WTC11 (cell line): ENCODE measurements around the gene SLC16A8. TPM values are rescaled to one million over a fixed set of nuclear protein-coding genes. Genes with fewer than 3 reads are reported as not detected.

Experiments
- ATAC-seq: fragments of 200-7000 bp; cut with Tn5 transposase; 2 replicates; pipeline ENCODE4 v1.10.0; 2021; ENCODE audit warnings: mild to moderate bottlenecking, moderate library complexity
- CTCF ChIA-PET: fragments of 300-600 bp; sonication (Branson Sonifier 250); formaldehyde crosslinking; loops from one replicate; lab custom pipeline; 2021; ENCODE audit warnings: antibody characterized with exemption; lab: Charles Lee
- POLR2A ChIA-PET: fragments of 350-600 bp; sonication (Branson Sonifier 250); formaldehyde crosslinking; loops from one replicate; lab custom pipeline; 2021; ENCODE audit warnings: antibody characterized with exemption; lab: Charles Lee
- DNase-seq: peaks from one replicate; pipeline ENCODE4 v3.0.0; 2021; ENCODE audit warnings: low spot score
- H3K27ac Mint-ChIP-seq: 2 replicates; pipeline ENCODE4 v1.8.0; 2021; ENCODE audit warnings: mixed read lengths
- H3K27me3 Mint-ChIP-seq: 2 replicates; pipeline ENCODE4 v1.8.0; 2021; ENCODE audit warnings: low read depth, mild to moderate bottlenecking, moderate library complexity, mixed read lengths
- H3K36me3 Mint-ChIP-seq: 2 replicates; pipeline ENCODE4 v1.8.0; 2021; ENCODE audit warnings: mixed read lengths
- H3K4me1 Mint-ChIP-seq: 2 replicates; pipeline ENCODE4 v1.8.0; 2022; ENCODE audit warnings: mixed read lengths
- H3K4me3 Mint-ChIP-seq: 2 replicates; pipeline ENCODE4 v1.8.0; 2021; ENCODE audit warnings: mild to moderate bottlenecking, moderate library complexity, mixed read lengths
- H3K9me3 Mint-ChIP-seq: 2 replicates; pipeline ENCODE4 v1.8.0; 2021; ENCODE audit warnings: mixed read lengths
- E2F4 ChIP-seq: sonication (generic); formaldehyde crosslinking; IDR thresholded peaks from 2 replicates; pipeline ENCODE4 v1.8.1; 2022; ENCODE audit warnings: low read depth, mild to moderate bottlenecking, moderate library complexity, missing genetic modification reagents, borderline replicate concordance
- E2F5 ChIP-seq: sonication (generic); formaldehyde crosslinking; IDR thresholded peaks from 2 replicates; pipeline ENCODE4 v1.8.1; 2022; ENCODE audit warnings: mild to moderate bottlenecking, moderate library complexity, missing genetic modification reagents
- FOXJ3 ChIP-seq: sonication (generic); formaldehyde crosslinking; IDR thresholded peaks from 2 replicates; pipeline ENCODE4 v1.9.0; 2021; ENCODE audit warnings: missing genetic modification reagents, mild to moderate bottlenecking, borderline replicate concordance
- FOXP1 ChIP-seq: sonication (generic); formaldehyde crosslinking; IDR thresholded peaks from 2 replicates; pipeline ENCODE4 v1.8.0; 2022; ENCODE audit warnings: missing genetic modification reagents, mild to moderate bottlenecking, moderate library complexity, borderline replicate concordance
- GRHL2 ChIP-seq: fragments of 250-450 bp; sonication (Bioruptor Pico); IDR thresholded peaks from 2 replicates; pipeline ENCODE4 v1.8.0; 2022; ENCODE audit warnings: mild to moderate bottlenecking, moderate library complexity; ENCODE audit not compliant: insufficient replicate concordance, severe bottlenecking
- HMGA2 ChIP-seq: fragments of 250-450 bp; sonication (Bioruptor Pico); IDR thresholded peaks from 2 replicates; pipeline ENCODE4 v1.4.0; 2021; ENCODE audit warnings: mild to moderate bottlenecking, moderate library complexity
- MYBL2 ChIP-seq: sonication (generic); formaldehyde crosslinking; IDR thresholded peaks from 2 replicates; pipeline ENCODE4 v1.8.1; 2023; ENCODE audit warnings: mild to moderate bottlenecking, moderate library complexity, missing genetic modification reagents
- NR3C1 ChIP-seq: sonication (generic); formaldehyde crosslinking; conservative IDR thresholded peaks from 2 replicates; pipeline ENCODE4 v1.8.1; 2023; ENCODE audit warnings: low read depth, mild to moderate bottlenecking, missing genetic modification reagents
- STAT6 ChIP-seq: sonication (generic); formaldehyde crosslinking; conservative IDR thresholded peaks from 2 replicates; pipeline ENCODE4 v1.8.1; 2023; ENCODE audit warnings: mild to moderate bottlenecking, low read depth, missing genetic modification reagents, moderate library complexity
- TCF7 ChIP-seq: sonication (generic); formaldehyde crosslinking; IDR thresholded peaks from 2 replicates; pipeline ENCODE4 v1.8.0; 2022; ENCODE audit warnings: mild to moderate bottlenecking, low read depth, missing genetic modification reagents, moderate library complexity
- TEAD4 ChIP-seq: sonication (generic); formaldehyde crosslinking; IDR thresholded peaks from 2 replicates; pipeline ENCODE4 v1.8.0; 2022; ENCODE audit warnings: mild to moderate bottlenecking, missing genetic modification reagents
- ZNF121 ChIP-seq: sonication (generic); formaldehyde crosslinking; IDR thresholded peaks from 2 replicates; pipeline ENCODE4 v1.8.0; 2023; ENCODE audit warnings: missing genetic modification reagents
- ZNF281 ChIP-seq: sonication (generic); formaldehyde crosslinking; IDR thresholded peaks from 2 replicates; pipeline ENCODE4 v1.8.0; 2023; ENCODE audit warnings: mild to moderate bottlenecking, missing genetic modification reagents
- ZNF396 ChIP-seq: fragments of 250-450 bp; sonication (Bioruptor Pico); IDR thresholded peaks from 2 replicates; pipeline ENCODE4 v1.8.0; 2021; ENCODE audit warnings: mild to moderate bottlenecking, moderate library complexity, borderline replicate concordance
- ZNF671 ChIP-seq: fragments of 250-450 bp; sonication (Bioruptor Pico); IDR thresholded peaks from 2 replicates; pipeline ENCODE4 v1.8.0; 2021; ENCODE audit warnings: mild to moderate bottlenecking
- total RNA-seq: library from RNA; stranded (reverse); gene quantifications from 3 replicates; pipeline ENCODE4 v1.2.3, GENCODE V29; 2021
- TF ChIP-seq, protein P1 (sequence below): fragments of 250-450 bp; sonication (Bioruptor Pico); IDR thresholded peaks from 2 replicates; pipeline ENCODE4 v2.1.2; 2022; ENCODE audit warnings: mild to moderate bottlenecking, moderate library complexity
- TF ChIP-seq, protein P2 (sequence below): sonication (generic); formaldehyde crosslinking; IDR thresholded peaks from 2 replicates; pipeline ENCODE4 v1.8.0; 2022; ENCODE audit warnings: mild to moderate bottlenecking, missing genetic modification reagents
- TF ChIP-seq, protein P3 (sequence below): fragments of 250-450 bp; sonication (Bioruptor Pico); IDR thresholded peaks from 2 replicates; pipeline ENCODE4 v1.9.0; 2021; ENCODE audit warnings: mild to moderate bottlenecking
- TF ChIP-seq, protein P4 (sequence below): sonication (generic); formaldehyde crosslinking; IDR thresholded peaks from 2 replicates; pipeline ENCODE4 v1.8.0; 2023; ENCODE audit warnings: missing genetic modification reagents, mild to moderate bottlenecking, borderline replicate concordance

Gene SLC16A8
- total RNA-seq, 1 experiment from 2014 or later, result 0.57 TPM

GRCh38 chr22:38106814-38107578 is 23.0 kb upstream of the SLC16A8 start:
- Mint-ChIP-seq H3K27me3 (no peaks in the 10 kb centered on the region; the same call in 1 of the 2 replicates), H3K36me3 (no peaks in the 10 kb centered on the region), H3K27ac (no peak overlapping the region; the same call in 1 of the 2 replicates), H3K4me3 (no peak overlapping the region), H3K9me3 (no peaks in the 10 kb centered on the region), H3K4me1 (peaks cover 4% of the 10 kb centered on the region)
- ATAC-seq (no peak), DNase-seq (no peak)
- CTCF ChIA-PET, result interaction anchor here (0.9 to 11.1 kb wide), 6 partner anchors 6 to 136 kb away, joined by 3 to 222 read pairs (median 4); no protein-coding TSS in a partner anchor
- TF ChIP-seq, protein P1, sequence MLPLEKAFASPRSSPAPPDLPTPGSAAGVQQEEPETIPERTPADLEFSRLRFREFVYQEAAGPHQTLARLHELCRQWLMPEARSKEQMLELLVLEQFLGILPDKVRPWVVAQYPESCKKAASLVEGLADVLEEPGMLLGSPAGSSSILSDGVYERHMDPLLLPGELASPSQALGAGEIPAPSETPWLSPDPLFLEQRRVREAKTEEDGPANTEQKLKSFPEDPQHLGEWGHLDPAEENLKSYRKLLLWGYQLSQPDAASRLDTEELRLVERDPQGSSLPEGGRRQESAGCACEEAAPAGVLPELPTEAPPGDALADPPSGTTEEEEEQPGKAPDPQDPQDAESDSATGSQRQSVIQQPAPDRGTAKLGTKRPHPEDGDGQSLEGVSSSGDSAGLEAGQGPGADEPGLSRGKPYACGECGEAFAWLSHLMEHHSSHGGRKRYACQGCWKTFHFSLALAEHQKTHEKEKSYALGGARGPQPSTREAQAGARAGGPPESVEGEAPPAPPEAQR (CRISPR knock-in tag), result no peak
- TF ChIP-seq E2F4 (CRISPR knock-in tag) (no peak), E2F5 (no peak), NR3C1 (CRISPR knock-in tag) (no peak), FOXP1 (CRISPR knock-in tag) (no peak), GRHL2 (no peak), STAT6 (CRISPR knock-in tag) (no peak), ZNF281 (no peak)
- TF ChIP-seq, protein P2, sequence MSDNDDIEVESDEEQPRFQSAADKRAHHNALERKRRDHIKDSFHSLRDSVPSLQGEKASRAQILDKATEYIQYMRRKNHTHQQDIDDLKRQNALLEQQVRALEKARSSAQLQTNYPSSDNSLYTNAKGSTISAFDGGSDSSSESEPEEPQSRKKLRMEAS (CRISPR knock-in tag), result no peak
- POLR2A ChIA-PET, result interaction anchor here (0.5 to 1.0 kb wide), 3 partner anchors 9 to 158 kb away, joined by 3 read pairs; no protein-coding TSS in a partner anchor

DNA sequence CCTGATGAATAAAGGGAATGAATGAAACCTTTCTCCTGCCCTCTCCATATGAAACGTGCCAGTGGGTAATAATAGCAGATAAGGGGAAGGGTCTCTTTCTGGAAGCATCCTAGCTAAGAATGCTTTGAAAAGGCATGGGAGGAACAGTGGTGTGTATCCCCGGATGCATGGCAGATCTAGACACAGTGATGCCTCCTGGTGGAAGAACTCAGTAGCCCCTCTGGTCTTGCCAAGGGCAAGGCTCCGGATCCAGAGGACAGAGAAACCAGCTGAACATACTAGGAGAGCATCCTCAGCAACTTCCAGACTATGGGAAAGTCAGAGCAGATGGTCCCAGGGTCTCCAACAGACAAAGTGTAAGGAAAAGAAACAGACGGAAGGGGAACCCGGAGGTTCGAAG is 20.1 kb upstream of the SLC16A8 start:
- no peaks in the 10 kb centered on the region for H3K9me3 Mint-ChIP-seq
- ATAC-seq (peak; percentile 86), DNase-seq (peak; percentile 62)
- no peaks in the 10 kb centered on the region for H3K36me3 Mint-ChIP-seq
- no peak overlapping the region for H3K4me3 Mint-ChIP-seq
- ChIA-PET POLR2A (interaction anchor here (0.7 kb wide), 3 partner anchors 41 to 83 kb away, joined by 3 to 6 read pairs (median 4); no protein-coding TSS in a partner anchor), CTCF (interaction anchor here (0.6 to 9.9 kb wide), 29 partner anchors 8 to 166 kb away, joined by 3 to 222 read pairs (median 5); partner anchors contain the start of genes BAIAP2L2, PICK1, PLA2G6 and SLC16A8)
- H3K4me1 Mint-ChIP-seq, result no peaks in the 10 kb centered on the region
- 0 out of 2 replicates have a peak, but pooled peaks cover 2% of the 10 kb centered on the region for H3K27me3 Mint-ChIP-seq
- peak overlapping the region; percentile 90; the same call in 1 of the 2 replicates for H3K27ac Mint-ChIP-seq
- TF ChIP-seq ZNF121 (CRISPR knock-in tag) (no peak), ZNF396 (CRISPR knock-in tag) (no peak), ZNF671 (CRISPR knock-in tag) (no peak), TEAD4 (CRISPR knock-in tag) (no peak), MYBL2 (CRISPR knock-in tag) (no peak), TCF7 (CRISPR knock-in tag) (no peak), HMGA2 (CRISPR knock-in tag) (no peak), FOXJ3 (CRISPR knock-in tag) (no peak)
- TF ChIP-seq, protein P3, sequence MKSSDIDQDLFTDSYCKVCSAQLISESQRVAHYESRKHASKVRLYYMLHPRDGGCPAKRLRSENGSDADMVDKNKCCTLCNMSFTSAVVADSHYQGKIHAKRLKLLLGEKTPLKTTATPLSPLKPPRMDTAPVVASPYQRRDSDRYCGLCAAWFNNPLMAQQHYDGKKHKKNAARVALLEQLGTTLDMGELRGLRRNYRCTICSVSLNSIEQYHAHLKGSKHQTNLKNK (CRISPR knock-in tag), result no peak
- TF ChIP-seq, protein P4, sequence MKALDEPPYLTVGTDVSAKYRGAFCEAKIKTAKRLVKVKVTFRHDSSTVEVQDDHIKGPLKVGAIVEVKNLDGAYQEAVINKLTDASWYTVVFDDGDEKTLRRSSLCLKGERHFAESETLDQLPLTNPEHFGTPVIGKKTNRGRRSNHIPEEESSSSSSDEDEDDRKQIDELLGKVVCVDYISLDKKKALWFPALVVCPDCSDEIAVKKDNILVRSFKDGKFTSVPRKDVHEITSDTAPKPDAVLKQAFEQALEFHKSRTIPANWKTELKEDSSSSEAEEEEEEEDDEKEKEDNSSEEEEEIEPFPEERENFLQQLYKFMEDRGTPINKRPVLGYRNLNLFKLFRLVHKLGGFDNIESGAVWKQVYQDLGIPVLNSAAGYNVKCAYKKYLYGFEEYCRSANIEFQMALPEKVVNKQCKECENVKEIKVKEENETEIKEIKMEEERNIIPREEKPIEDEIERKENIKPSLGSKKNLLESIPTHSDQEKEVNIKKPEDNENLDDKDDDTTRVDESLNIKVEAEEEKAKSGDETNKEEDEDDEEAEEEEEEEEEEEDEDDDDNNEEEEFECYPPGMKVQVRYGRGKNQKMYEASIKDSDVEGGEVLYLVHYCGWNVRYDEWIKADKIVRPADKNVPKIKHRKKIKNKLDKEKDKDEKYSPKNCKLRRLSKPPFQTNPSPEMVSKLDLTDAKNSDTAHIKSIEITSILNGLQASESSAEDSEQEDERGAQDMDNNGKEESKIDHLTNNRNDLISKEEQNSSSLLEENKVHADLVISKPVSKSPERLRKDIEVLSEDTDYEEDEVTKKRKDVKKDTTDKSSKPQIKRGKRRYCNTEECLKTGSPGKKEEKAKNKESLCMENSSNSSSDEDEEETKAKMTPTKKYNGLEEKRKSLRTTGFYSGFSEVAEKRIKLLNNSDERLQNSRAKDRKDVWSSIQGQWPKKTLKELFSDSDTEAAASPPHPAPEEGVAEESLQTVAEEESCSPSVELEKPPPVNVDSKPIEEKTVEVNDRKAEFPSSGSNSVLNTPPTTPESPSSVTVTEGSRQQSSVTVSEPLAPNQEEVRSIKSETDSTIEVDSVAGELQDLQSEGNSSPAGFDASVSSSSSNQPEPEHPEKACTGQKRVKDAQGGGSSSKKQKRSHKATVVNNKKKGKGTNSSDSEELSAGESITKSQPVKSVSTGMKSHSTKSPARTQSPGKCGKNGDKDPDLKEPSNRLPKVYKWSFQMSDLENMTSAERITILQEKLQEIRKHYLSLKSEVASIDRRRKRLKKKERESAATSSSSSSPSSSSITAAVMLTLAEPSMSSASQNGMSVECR, result no peak
